Left ventricle myocardium superior (tissue), 1 donor: Measurements from ENCODE around the gene ADGRB2. TPM values are rescaled to one million over a fixed set of nuclear protein-coding genes. Genes with fewer than 3 reads are reported as not detected.

Source experiments
- ATAC-seq: fragments of 200-7000 bp; cut with Tn5 transposase; one replicate; pipeline ENCODE4 v1.9.1; 2020; ENCODE audit warnings: mild to moderate bottlenecking, moderate library complexity
- DNase-seq: peaks from one replicate; pipeline ENCODE4 v3.0.0-alpha.2; 2020
- intact Hi-C: fragments of 100-400 bp; cut with micrococcal nuclease; formaldehyde crosslinking; loops from one replicate; pipeline ENCODE4 v1.11.0; 2022
- total RNA-seq: library from RNA; stranded (reverse); fragmentation: NEBNext Ultra II Directional; extraction: Animal tissue kit (Norgen Biotek cat#: 25700); gene quantifications from one replicate; pipeline ENCODE4 v1.2.1, GENCODE V29; 2021
- donor health status: DM: no; HTN: yes; CAD: no; lungs with severe emphysema.

The ADGRB2 gene
- total RNA-seq, 1 donor from 2014 or later: 10.0 TPM

- DNase-seq: no peak
- intact Hi-C loops: no loop called here
Observed at GRCh38 chr1:31755850-31756492, 8.2 kb downstream of the ADGRB2 start.

GRCh38 chr1:31755197-31755611 is 8.9 kb downstream of the ADGRB2 start:
- DNase-seq (peak; percentile 71), ATAC-seq (peak; percentile 15)
- intact Hi-C loops: no loop called here

More at GRCh38 chr1:31755850-31756492, 8.2 kb downstream of the ADGRB2 start:
- no peak for ATAC-seq

- ATAC-seq (no peak), DNase-seq (no peak)
- intact Hi-C loops: no loop called here
Observed at GRCh38 chr1:31754397-31754796, 9.7 kb downstream of the ADGRB2 start.

- DNase-seq: peak; percentile 73
- peak; percentile 68 for ATAC-seq
- intact Hi-C loops: no loop called here
Observed at GRCh38 chr1:31753707-31754349, 10.3 kb downstream of the ADGRB2 start.

GRCh38 chr1:31752952-31753475 is 11.1 kb downstream of the ADGRB2 start:
- intact Hi-C loops: no loop called here
- ATAC-seq (peak; percentile 14), DNase-seq (no peak)

- DNase-seq (no peak), ATAC-seq (no peak)
- intact Hi-C loops: no loop called here
Observed at GRCh38 chr1:31752258-31752657, 11.9 kb downstream of the ADGRB2 start.

GRCh38 chr1:31751822-31752241 is 12.3 kb downstream of the ADGRB2 start:
- DNase-seq (peak; percentile 71), ATAC-seq (peak; percentile 69)
- intact Hi-C loops: no loop called here

DNA sequence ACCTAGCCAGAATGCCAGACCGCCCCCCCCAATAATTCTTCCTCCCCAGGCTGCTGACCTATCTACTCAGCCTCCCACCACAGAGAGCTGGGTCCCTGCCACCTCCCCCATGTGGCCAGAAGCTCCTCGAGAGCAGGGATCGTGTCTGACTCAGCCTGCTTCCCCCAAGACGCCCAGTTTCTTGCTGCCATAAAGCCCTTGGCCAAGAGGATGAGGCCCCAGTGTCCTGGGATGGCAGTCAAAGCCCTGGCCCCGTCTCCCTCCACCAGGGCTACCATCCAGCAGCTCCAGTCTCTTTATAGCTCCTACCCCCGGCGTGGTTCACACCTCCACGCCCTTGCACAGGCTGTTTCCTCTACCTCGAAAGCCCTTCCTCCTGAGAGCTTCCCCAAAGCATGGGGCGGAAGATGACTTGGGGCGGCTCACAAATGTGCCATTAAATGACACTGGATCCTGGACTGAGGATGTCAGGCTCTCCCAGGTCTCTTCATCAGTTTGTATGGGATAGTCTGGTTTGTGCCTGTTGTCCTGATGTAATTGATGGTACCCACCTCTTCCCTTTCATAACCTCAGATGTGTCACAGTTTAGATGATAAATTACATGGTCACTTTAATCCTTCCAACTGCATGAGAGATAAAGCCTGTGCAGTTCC is 13.2 kb downstream of the ADGRB2 start:
- DNase-seq (peak; percentile 54), ATAC-seq (peak; percentile 15)
- intact Hi-C loops: no loop called here

- ATAC-seq (peak; percentile 4), DNase-seq (no peak)
- intact Hi-C loops: no loop called here
Observed at GRCh38 chr1:31749785-31750735, 14.1 kb downstream of the ADGRB2 start.

DNA sequence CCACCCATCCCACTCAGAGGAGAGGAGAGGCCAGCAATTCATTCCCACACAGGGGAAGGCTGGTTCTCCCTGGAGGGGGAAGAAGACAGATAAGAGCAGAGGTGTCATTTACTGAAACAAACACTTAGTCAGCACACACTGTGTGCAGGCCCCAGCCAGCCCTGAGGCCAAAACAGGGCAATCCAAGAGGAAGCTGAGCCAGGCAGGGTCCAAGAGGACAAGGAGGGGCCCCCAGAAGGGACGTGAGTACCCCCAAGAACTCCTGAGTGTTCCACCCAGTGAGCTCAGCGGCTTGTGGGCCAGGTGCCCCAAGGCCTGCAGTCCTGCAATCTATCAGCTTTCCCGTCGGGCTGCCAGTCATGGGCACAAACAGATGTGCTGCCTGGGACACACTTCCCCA is 15.8 kb downstream of the ADGRB2 start:
- peak; percentile 10 for ATAC-seq
- intact Hi-C loops: no loop called here
- DNase-seq: peak; percentile 60

DNA sequence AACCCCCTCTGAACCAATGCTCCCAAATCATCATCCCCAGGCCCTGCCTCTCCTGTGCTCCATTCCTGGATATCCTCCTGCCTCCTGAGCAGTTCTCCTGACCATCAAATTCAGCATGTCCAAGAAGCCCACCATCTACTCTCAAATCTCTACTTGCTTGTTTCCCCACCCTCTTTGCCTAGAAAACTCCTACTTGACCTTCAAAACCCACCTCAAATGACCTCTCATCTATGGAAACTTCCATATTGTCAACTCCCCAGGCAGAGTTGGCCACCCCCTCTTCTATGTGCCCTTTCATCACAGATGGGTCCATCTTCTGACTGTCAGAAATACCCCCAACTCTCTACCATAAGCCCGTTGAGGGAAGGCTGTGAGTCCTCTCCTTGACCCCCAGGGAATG is 16.8 kb downstream of the ADGRB2 start:
- DNase-seq (no peak), ATAC-seq (no peak)
- intact Hi-C loops: no loop called here

DNA sequence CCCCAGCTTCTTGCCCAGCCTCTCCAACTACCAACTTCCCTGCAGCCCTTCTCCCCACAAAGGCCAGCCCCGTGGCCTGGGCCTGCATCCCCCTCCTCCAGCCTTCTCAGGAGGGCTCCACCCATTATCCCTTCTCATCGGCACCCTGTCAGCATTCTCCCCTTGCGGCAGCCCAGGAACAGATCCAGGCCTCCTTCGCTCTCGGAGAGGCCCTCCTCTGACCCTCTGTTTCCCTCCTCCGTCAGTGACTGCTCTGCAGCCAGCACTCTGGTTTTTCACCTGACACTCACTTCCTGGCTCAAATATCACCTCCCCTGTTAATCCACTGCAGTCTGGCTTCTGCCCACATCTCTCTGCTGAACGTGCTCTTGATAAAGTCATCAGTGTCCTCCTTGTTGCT is 17.5 kb downstream of the ADGRB2 start:
- ATAC-seq (peak; percentile 35), DNase-seq (no peak)
- intact Hi-C loops: no loop called here

GRCh38 chr1:31745946-31746670 is 18.0 kb downstream of the ADGRB2 start:
- no peak for ATAC-seq
- no peak for DNase-seq
- intact Hi-C loops: no loop called here

GRCh38 chr1:31745096-31745945 is 18.8 kb downstream of the ADGRB2 start:
- ATAC-seq (peak; percentile 67), DNase-seq (peak; percentile 73)
- intact Hi-C loops: no loop called here

DNA sequence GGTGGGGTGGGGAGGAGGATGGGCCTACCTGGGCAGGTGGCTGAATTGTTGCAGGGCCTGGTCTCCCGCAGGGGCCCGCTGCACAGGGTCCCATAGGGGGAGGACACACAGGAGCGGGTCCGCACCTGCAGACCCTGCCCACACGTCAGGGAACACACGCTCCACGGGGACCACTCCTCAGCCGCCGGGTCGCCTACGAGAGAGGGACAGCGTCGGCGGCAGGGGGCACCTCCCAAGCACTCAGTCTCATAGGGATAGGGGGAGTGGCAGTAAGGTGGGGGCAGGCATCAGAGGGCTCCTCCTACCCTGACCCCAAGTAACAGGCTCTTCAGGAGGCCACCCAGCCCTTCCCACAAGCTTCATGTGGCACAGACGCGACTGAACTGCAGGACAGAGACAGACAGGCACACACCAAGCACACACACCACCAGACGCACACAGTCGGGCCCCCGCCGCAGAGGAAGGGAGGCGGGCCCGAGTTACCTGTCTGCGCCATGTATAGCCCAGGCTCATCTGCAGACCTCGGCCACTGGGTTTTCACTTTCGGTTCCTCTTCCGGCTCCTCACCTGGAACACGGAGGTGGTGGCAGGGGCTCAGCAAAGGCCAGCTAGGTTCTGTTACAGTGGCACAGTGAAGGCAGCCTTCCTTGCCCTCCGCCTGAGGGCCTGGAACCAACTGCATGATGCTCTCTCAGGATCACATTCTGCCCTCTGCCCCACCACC is 19.8 kb downstream of the ADGRB2 start:
- no peak for DNase-seq
- ATAC-seq: no peak
- intact Hi-C loops: no loop called here

DNA sequence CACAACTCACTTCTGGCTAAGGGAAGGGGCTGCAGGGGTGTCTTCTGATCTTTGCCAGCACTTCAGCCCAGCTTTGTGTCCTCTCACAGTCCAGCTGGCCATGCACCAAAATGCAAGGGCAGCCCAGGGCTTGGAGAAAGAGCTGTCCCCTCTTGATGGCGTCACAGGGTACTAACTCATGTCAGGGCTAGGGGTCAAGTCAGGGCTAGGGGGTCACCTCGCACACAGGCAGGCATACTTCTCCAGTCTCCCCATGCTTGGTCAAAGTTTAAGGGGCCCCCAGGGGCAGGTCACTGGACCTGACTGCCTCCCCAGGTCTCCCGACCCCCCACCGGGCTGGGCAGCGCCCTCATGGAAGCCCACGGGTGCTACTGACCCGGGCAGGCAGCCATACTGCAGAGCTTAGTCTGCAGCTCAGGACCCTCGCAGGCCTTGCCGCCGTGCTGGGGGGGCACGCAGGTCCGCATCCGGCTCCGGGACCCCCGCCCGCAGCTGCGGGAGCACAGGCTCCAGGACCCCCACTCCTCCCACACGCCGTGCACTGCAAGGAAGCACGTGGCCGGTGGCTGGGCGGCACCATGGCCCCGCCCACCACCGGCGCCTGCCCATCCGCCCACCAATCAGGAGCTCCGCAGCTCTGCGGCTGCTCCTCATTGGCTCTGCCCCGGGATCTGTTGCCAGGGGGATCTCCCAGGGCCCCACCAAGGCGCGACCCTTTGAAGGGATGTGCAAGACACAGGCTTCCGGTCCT is 21.5 kb downstream of the ADGRB2 start:
- intact Hi-C loops: no loop called here
- DNase-seq (no peak), ATAC-seq (no peak)
